IMR-90 (cell line): ENCODE data around the gene TRMO. TPM values are rescaled to one million over a fixed set of nuclear protein-coding genes. Genes with fewer than 3 reads are reported as not detected.

Experiments
- ATAC-seq: fragments of 200-7000 bp; cut with Tn5 transposase; 2 replicates; pipeline ENCODE4 v1.9.1; 2020; ENCODE audit warnings: low read depth, mild to moderate bottlenecking, moderate library complexity
- BruUV-seq: library from RNA; stranded (reverse); fragments of 400-500 nt; replicated peaks from 2 replicates; lab custom pipeline; 2021; lab: Mats Ljungman, UMichigan
- CTCF ChIA-PET: fragments of 300-600 bp; formaldehyde crosslinking; extraction: SDS; loops from one replicate; lab custom pipeline; 2021; ENCODE audit warnings: antibody characterized with exemption; lab: Yijun Ruan, JAX
- POLR2A ChIA-PET: fragments of 300-600 bp; sonication (Branson Sonifier 250); formaldehyde crosslinking; loops from one replicate; lab custom pipeline; 2022; ENCODE audit warnings: antibody characterized with exemption; ENCODE audit not compliant: unreplicated experiment; lab: Charles Lee
- DNase-seq: peaks from one replicate; pipeline ENCODE4 v3.0.0; 2013
- H2AFZ ChIP-seq: replicated peaks from 2 replicates; pipeline ENCODE3; 2013; ENCODE audit warnings: low read length, mild to moderate bottlenecking; ENCODE audit not compliant: poor library complexity
- H2AK5ac ChIP-seq: 2 replicates; pipeline ENCODE4 v1.6.1; 2013; ENCODE audit warnings: low read depth, low read length, inconsistent platforms
- H2AK9ac ChIP-seq: replicated peaks from 2 replicates; pipeline ENCODE3; 2013; ENCODE audit warnings: mild to moderate bottlenecking, low read depth, low read length, moderate library complexity; ENCODE audit not compliant: poor library complexity
- H2BK120ac ChIP-seq: 2 replicates; pipeline ENCODE4 v1.6.1; 2013; ENCODE audit warnings: low read depth, low read length, inconsistent platforms
- H2BK15ac ChIP-seq: 3 replicates; pipeline ENCODE4 v1.6.1; 2013; ENCODE audit warnings: low read depth, low read length, inconsistent platforms
- H2BK20ac ChIP-seq: 2 replicates; pipeline ENCODE4 v1.6.1; 2013; ENCODE audit warnings: low read depth, mild to moderate bottlenecking, inconsistent platforms, low read length, moderate library complexity
- H2BK5ac ChIP-seq: 2 replicates; pipeline ENCODE4 v1.6.1; 2013; ENCODE audit warnings: mild to moderate bottlenecking, low read depth, low read length, inconsistent platforms; ENCODE audit not compliant: poor library complexity, severe bottlenecking
- H3K14ac ChIP-seq: replicated peaks from 2 replicates; pipeline ENCODE4 v1.6.1; 2013; ENCODE audit warnings: low read depth, low read length, inconsistent platforms
- H3K18ac ChIP-seq: 2 replicates; pipeline ENCODE4 v1.6.1; 2013; ENCODE audit warnings: low read depth, low read length, control low read depth
- H3K23ac ChIP-seq: 2 replicates; pipeline ENCODE4 v1.6.1; 2013; ENCODE audit warnings: low read depth, low read length, inconsistent platforms
- H3K27ac ChIP-seq: 2 replicates; pipeline ENCODE4 v1.5.1; 2013; ENCODE audit warnings: mild to moderate bottlenecking, control low read depth, low read length; ENCODE audit not compliant: insufficient read depth
- H3K27me3 ChIP-seq: 2 replicates; pipeline ENCODE4 v1.6.1; 2013; ENCODE audit warnings: low read length; ENCODE audit not compliant: control insufficient read depth, insufficient read depth
- H3K36me3 ChIP-seq: 2 replicates; pipeline ENCODE4 v1.6.1; 2013; ENCODE audit warnings: low read length, mixed read lengths; ENCODE audit not compliant: control insufficient read depth, insufficient read depth
- H3K4ac ChIP-seq: 2 replicates; pipeline ENCODE4 v1.6.1; 2013; ENCODE audit warnings: low read depth, low read length, inconsistent platforms
- H3K4me1 ChIP-seq: 2 replicates; pipeline ENCODE4 v1.6.1; 2013; ENCODE audit warnings: low read length, mixed read lengths; ENCODE audit not compliant: control insufficient read depth, insufficient read depth
- H3K4me2 ChIP-seq: 2 replicates; pipeline ENCODE4 v1.6.1; 2013; ENCODE audit warnings: low read depth, mild to moderate bottlenecking, control low read depth, low read length, moderate library complexity
- H3K4me3 ChIP-seq: 2 replicates; pipeline ENCODE4 v1.5.1; 2013; ENCODE audit warnings: low read depth, mild to moderate bottlenecking, control low read depth, low read length, moderate library complexity; ENCODE audit not compliant: insufficient read depth
- H3K56ac ChIP-seq: 2 replicates; pipeline ENCODE4 v1.6.1; 2013; ENCODE audit warnings: low read length, inconsistent platforms; ENCODE audit not compliant: insufficient read depth; ENCODE audit errors: extremely low read depth
- H3K79me1 ChIP-seq, 2 experiments: 2 replicates each; pipeline ENCODE4 v1.6.1; 2013; ENCODE audit warnings: low read length in 2 of 2, inconsistent platforms in 1 of 2, low read depth in 1 of 2
- H3K9ac ChIP-seq: 2 replicates; pipeline ENCODE4 v1.6.1; 2013; ENCODE audit warnings: low read depth, low read length, control low read depth
- H3K9me1 ChIP-seq: 2 replicates; pipeline ENCODE4 v1.6.1; 2013; ENCODE audit warnings: low read length, inconsistent platforms; ENCODE audit not compliant: insufficient read depth
- H3K9me3 ChIP-seq: 2 replicates; pipeline ENCODE4 v1.6.1; 2013; ENCODE audit warnings: low read length; ENCODE audit not compliant: control insufficient read depth, insufficient read depth
- H4K20me1 ChIP-seq: 2 replicates; pipeline ENCODE4 v1.6.1; 2013; ENCODE audit warnings: low read length, inconsistent platforms; ENCODE audit not compliant: insufficient read depth
- H4K5ac ChIP-seq: 2 replicates; pipeline ENCODE4 v1.6.1; 2013; ENCODE audit warnings: mild to moderate bottlenecking, low read depth, low read length, control low read depth
- H4K8ac ChIP-seq, 2 experiments: 2 replicates each; pipeline ENCODE4 v1.6.1; 2013; ENCODE audit warnings: low read depth in 2 of 2, low read length in 2 of 2, control low read depth in 1 of 2, inconsistent platforms in 1 of 2
- H4K91ac ChIP-seq: 2 replicates; pipeline ENCODE4 v1.6.1; 2013; ENCODE audit warnings: low read depth, low read length, inconsistent platforms; ENCODE audit not compliant: insufficient read depth
- BHLHE40 ChIP-seq: fragments of 150-350 bp; IDR thresholded peaks from 2 replicates; pipeline ENCODE4 v1.6.1; 2016; ENCODE audit warnings: mild to moderate bottlenecking, low read depth, low read length
- CEBPB ChIP-seq: IDR thresholded peaks from 2 replicates; pipeline ENCODE4 v1.6.1; 2012; ENCODE audit warnings: low read depth, low read length, improper control_type of control experiment
- CHD1 ChIP-seq: IDR thresholded peaks from 2 replicates; pipeline ENCODE4 v1.6.1; 2012; ENCODE audit warnings: low read depth, low read length, improper control_type of control experiment
- ELK1 ChIP-seq: fragments of 150-350 bp; IDR thresholded peaks from 2 replicates; pipeline ENCODE4 v1.6.1; 2016; ENCODE audit warnings: low read depth, mild to moderate bottlenecking, low read length, moderate library complexity, borderline replicate concordance
- FOS ChIP-seq: fragments of 150-350 bp; IDR thresholded peaks from 2 replicates; pipeline ENCODE4 v1.6.1; 2016; ENCODE audit warnings: low read depth, low read length
- MAFK ChIP-seq: IDR thresholded peaks from 2 replicates; pipeline ENCODE4 v1.6.1; 2012; ENCODE audit warnings: low read depth, low read length, improper control_type of control experiment
- MAZ ChIP-seq: IDR thresholded peaks from 2 replicates; pipeline ENCODE4 v1.6.1; 2012; ENCODE audit warnings: low read depth, mild to moderate bottlenecking, low read length, improper control_type of control experiment, moderate library complexity, borderline replicate concordance
- MXI1 ChIP-seq: IDR thresholded peaks from 2 replicates; pipeline ENCODE4 v1.6.1; 2012; ENCODE audit warnings: low read depth, mild to moderate bottlenecking, low read length, moderate library complexity, borderline replicate concordance
- NFE2L2 ChIP-seq: fragments of 150-350 bp; IDR thresholded peaks from 2 replicates; pipeline ENCODE4 v1.6.1; 2016; ENCODE audit warnings: low read depth, mild to moderate bottlenecking, low read length
- POLR2A ChIP-seq: IDR thresholded peaks from 2 replicates; pipeline ENCODE4 v1.6.1; 2012; ENCODE audit warnings: mild to moderate bottlenecking, low read depth, low read length
- RAD21 ChIP-seq: IDR thresholded peaks from 2 replicates; pipeline ENCODE4 v1.6.1; 2012; ENCODE audit warnings: low read length, improper control_type of control experiment
- RCOR1 ChIP-seq: IDR thresholded peaks from 2 replicates; pipeline ENCODE4 v1.6.1; 2012; ENCODE audit warnings: mild to moderate bottlenecking, low read length, improper control_type of control experiment; ENCODE audit not compliant: insufficient replicate concordance
- RFX5 ChIP-seq: IDR thresholded peaks from 2 replicates; pipeline ENCODE4 v1.8.0; 2012; ENCODE audit warnings: low read depth, mild to moderate bottlenecking, low read length, moderate library complexity
- SMC3 ChIP-seq: fragments of 150-350 bp; IDR thresholded peaks from 2 replicates; pipeline ENCODE4 v1.6.1; 2016; ENCODE audit warnings: low read depth, mild to moderate bottlenecking, antibody characterized with exemption, low read length, moderate library complexity
- WGBS, 2 experiments: methylation state at CpG; one replicate each; pipeline versions ENCODE4 v1.1.5 to v1.1.7; 2013; ENCODE audit warnings: missing lambda C conversion rate in 2 of 2; ENCODE audit not compliant: insufficient read length in 1 of 2; ENCODE audit errors: extremely low coverage in 2 of 2; 5-methylcytosine and 5-hydroxymethylcytosine counted together
- dilution Hi-C: fragments of 300-500 bp; cut with HindIII; formaldehyde crosslinking; loops from one replicate; pipeline ENCODE4 v1.14.3; 2018; ENCODE audit warnings: low sequenced_read_pairs; ENCODE audit not compliant: unreplicated experiment
- in situ Hi-C: fragments of 300-500 bp; cut with MboI; formaldehyde crosslinking; loops from 3 replicates; pipeline ENCODE4 v1.14.3; 2019; ENCODE audit warnings: low sequenced_read_pairs, inconsistent platforms, mixed read lengths
- intact Hi-C: fragments of 100-400 bp; cut with micrococcal nuclease; formaldehyde crosslinking; loops from 2 replicates; pipeline ENCODE4 v1.10.0; 2022
- polyA plus RNA-seq, 3 experiments: library from polyadenylated mRNA; depleted of rRNA; stranded (reverse); fragments of >200 nt; gene quantifications; 2 replicates each; pipeline ENCODE4 v1.2.3, GENCODE V29; 2012; ENCODE audit warnings: low replicate concordance in 1 of 3
- total RNA-seq: library from RNA; depleted of rRNA; stranded (reverse); fragments of >200 nt; gene quantifications from 2 replicates; pipeline ENCODE4 v1.2.3, GENCODE V29; 2012
- TF ChIP-seq, protein P1 (sequence below): conservative IDR thresholded peaks from 2 replicates; pipeline ENCODE4 v1.5.1; 2012; ENCODE audit warnings: mild to moderate bottlenecking, low read depth, low read length, improper control_type of control experiment
- TF ChIP-seq, protein P2 (sequence below): fragments of 150-350 bp; IDR thresholded peaks from 2 replicates; pipeline ENCODE4 v1.6.1; 2017; ENCODE audit warnings: mild to moderate bottlenecking, antibody characterized with exemption, low read length, low read depth

The TRMO gene
- total and polyA plus RNA-seq, 2 of the 4 experiments (the other 2 are of a cell fraction), result 10.2 to 19.9 TPM

DNA sequence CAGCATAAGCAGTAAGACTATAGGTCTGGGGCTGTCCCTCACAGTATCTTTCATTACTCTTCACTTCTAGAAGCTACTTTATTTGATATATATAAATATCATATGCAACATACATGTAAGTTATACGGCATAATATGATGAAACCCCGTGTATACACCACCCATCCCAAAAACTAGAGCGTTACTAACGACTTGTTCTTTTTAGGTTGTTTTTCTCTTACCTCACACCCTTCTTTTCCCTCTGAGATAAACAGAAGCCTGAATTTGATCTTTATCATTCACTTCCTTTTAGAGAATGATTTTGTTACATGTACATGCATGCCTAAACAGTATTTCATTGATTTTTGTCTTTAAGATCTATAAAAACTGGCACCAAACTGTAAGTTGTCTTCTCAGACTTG, 3.7 kb downstream of the TRMO start:
- no peak overlapping the region for H4K5ac ChIP-seq
- no peak overlapping the region for H3K4me2 ChIP-seq
- H2BK15ac ChIP-seq, result no peak overlapping the region
- H3K9me3 ChIP-seq, result no peaks in the 10 kb centered on the region
- no peak overlapping the region for H3K23ac ChIP-seq
- TF ChIP-seq POLR2A (no peak), RAD21 (no peak), RFX5 (no peak), CEBPB (no peak), MAFK (no peak), MAZ (no peak), RCOR1 (no peak), NFE2L2 (no peak), CHD1 (no peak), BHLHE40 (no peak), MXI1 (no peak), SMC3 (no peak), FOS (no peak), ELK1 (no peak)
- TF ChIP-seq, protein P1, sequence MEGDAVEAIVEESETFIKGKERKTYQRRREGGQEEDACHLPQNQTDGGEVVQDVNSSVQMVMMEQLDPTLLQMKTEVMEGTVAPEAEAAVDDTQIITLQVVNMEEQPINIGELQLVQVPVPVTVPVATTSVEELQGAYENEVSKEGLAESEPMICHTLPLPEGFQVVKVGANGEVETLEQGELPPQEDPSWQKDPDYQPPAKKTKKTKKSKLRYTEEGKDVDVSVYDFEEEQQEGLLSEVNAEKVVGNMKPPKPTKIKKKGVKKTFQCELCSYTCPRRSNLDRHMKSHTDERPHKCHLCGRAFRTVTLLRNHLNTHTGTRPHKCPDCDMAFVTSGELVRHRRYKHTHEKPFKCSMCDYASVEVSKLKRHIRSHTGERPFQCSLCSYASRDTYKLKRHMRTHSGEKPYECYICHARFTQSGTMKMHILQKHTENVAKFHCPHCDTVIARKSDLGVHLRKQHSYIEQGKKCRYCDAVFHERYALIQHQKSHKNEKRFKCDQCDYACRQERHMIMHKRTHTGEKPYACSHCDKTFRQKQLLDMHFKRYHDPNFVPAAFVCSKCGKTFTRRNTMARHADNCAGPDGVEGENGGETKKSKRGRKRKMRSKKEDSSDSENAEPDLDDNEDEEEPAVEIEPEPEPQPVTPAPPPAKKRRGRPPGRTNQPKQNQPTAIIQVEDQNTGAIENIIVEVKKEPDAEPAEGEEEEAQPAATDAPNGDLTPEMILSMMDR, result no peak
- TF ChIP-seq, protein P2, sequence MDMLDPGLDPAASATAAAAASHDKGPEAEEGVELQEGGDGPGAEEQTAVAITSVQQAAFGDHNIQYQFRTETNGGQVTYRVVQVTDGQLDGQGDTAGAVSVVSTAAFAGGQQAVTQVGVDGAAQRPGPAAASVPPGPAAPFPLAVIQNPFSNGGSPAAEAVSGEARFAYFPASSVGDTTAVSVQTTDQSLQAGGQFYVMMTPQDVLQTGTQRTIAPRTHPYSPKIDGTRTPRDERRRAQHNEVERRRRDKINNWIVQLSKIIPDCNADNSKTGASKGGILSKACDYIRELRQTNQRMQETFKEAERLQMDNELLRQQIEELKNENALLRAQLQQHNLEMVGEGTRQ, result no peak
- no peak overlapping the region for H2AFZ ChIP-seq
- POLR2A ChIA-PET, result no interaction called here
- CTCF ChIA-PET, result no interaction called here
- dilution Hi-C loops (no loop called here), in situ Hi-C loops (no loop called here), intact Hi-C loops (no loop called here)
- H3K18ac ChIP-seq, result no peak overlapping the region
- no CpG with 5 or more reads among the region's 4 CpGs for WGBS, 2 experiments
- no peaks in the 10 kb centered on the region for H3K9me1 ChIP-seq
- H3K27ac ChIP-seq, result no peak overlapping the region
- no peak overlapping the region for H2BK120ac ChIP-seq
- no peak overlapping the region for H4K8ac ChIP-seq
- H4K91ac ChIP-seq, result no peak overlapping the region
- ATAC-seq, result no peak
- no TSS peak for BruUV-seq
- H2BK5ac ChIP-seq, result no peak overlapping the region
- no peak overlapping the region for H3K4ac ChIP-seq
- no peak overlapping the region for H3K4me3 ChIP-seq
- no peak overlapping the region for H3K56ac ChIP-seq
- H3K4me1 ChIP-seq, result peaks cover 2% of the 10 kb centered on the region; the same call in 1 of the 2 replicates
- no peaks in the 10 kb centered on the region for H3K27me3 ChIP-seq
- H2AK9ac ChIP-seq, result no peak overlapping the region
- no peak overlapping the region for H3K9ac ChIP-seq
- H3K14ac ChIP-seq, result no peak overlapping the region
- peaks cover 0 to 19% of the 10 kb centered on the region in 2 experiments; a peak in 3 of 4 replicates for H3K79me1 ChIP-seq
- no peak overlapping the region for H2BK20ac ChIP-seq
- H3K36me3 ChIP-seq, result peaks cover 3% of the 10 kb centered on the region; the same call in 1 of the 2 replicates
- no peak overlapping the region for H2AK5ac ChIP-seq
- H4K20me1 ChIP-seq, result no peaks in the 10 kb centered on the region
- DNase-seq, result no peak
